ENCODE results near the gene POLR2A.

DNA sequence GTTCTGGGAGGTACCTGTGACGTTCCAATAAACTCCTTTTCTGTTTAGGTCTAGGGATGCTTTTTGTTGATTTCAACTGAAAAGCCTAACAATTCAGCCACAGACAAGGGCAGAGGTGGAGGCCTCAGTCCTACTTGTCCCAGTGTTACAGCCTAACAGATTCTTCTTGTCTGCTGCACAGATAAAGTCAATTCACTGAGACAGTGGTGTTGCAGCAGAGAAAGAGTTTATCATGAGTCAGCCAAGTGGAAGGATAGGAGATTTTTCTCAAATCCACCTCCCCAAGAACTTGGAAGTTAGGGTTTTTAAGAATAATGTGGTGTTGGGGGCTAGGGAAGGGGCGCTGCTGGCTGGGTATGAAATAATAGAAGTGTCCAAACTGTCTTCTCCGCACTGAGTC lies 53.9 kb downstream of the POLR2A start:
- TF ChIP-seq, protein P1, sequence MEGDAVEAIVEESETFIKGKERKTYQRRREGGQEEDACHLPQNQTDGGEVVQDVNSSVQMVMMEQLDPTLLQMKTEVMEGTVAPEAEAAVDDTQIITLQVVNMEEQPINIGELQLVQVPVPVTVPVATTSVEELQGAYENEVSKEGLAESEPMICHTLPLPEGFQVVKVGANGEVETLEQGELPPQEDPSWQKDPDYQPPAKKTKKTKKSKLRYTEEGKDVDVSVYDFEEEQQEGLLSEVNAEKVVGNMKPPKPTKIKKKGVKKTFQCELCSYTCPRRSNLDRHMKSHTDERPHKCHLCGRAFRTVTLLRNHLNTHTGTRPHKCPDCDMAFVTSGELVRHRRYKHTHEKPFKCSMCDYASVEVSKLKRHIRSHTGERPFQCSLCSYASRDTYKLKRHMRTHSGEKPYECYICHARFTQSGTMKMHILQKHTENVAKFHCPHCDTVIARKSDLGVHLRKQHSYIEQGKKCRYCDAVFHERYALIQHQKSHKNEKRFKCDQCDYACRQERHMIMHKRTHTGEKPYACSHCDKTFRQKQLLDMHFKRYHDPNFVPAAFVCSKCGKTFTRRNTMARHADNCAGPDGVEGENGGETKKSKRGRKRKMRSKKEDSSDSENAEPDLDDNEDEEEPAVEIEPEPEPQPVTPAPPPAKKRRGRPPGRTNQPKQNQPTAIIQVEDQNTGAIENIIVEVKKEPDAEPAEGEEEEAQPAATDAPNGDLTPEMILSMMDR (IDR thresholded peaks at IDR 0.05), result no peak
- TF ChIP-seq POLR2A (IDR thresholded peaks at IDR 0.05), result no peak

Measured in Peyer's patch (tissue), 4 donors.